Astrocyte (in vitro differentiated cells and primary cell): ENCODE data around the gene SH3BP4. TPM values are rescaled to one million over a fixed set of nuclear protein-coding genes. Genes with fewer than 3 reads are reported as not detected.
"Not testable (repeated sequence)": the region's sequence is repeated elsewhere in the genome, so short reads cannot be mapped to it uniquely, and the experiment has no call there.

Source experiments
- DNase-seq: peaks from one replicate; pipeline ENCODE4 v3.0.0-alpha.2; 2010; ENCODE audit warnings: low read depth
- FAIRE-seq: peaks from 2 replicates; lab custom pipeline; 2011; peaks lifted over from hg19 to GRCh38; lab: Jason Lieb, UNC
- H2AFZ ChIP-seq: 2 replicates; pipeline ENCODE4 v1.6.0; 2012; ENCODE audit warnings: low read depth, low read length, inconsistent platforms
- H3K27ac ChIP-seq: 2 replicates; pipeline ENCODE4 v1.5.1; 2011; ENCODE audit warnings: low read depth, low read length, inconsistent platforms
- H3K27me3 ChIP-seq: 2 replicates; pipeline ENCODE4 v1.6.0; 2011; ENCODE audit warnings: low read length, inconsistent platforms; ENCODE audit not compliant: insufficient read depth
- H3K36me3 ChIP-seq: 2 replicates; pipeline ENCODE4 v1.5.1; 2011; ENCODE audit warnings: low read length, inconsistent platforms; ENCODE audit not compliant: insufficient read depth
- H3K4me1 ChIP-seq: 2 replicates; pipeline ENCODE4 v1.5.1; 2011; ENCODE audit warnings: low read length, inconsistent platforms; ENCODE audit not compliant: insufficient read depth
- H3K4me2 ChIP-seq: 2 replicates; pipeline ENCODE4 v1.6.0; 2012; ENCODE audit warnings: low read length, inconsistent platforms
- H3K4me3 ChIP-seq: 2 replicates; pipeline ENCODE4 v1.5.1; 2011; ENCODE audit warnings: low read depth, mild to moderate bottlenecking, low read length, inconsistent platforms; ENCODE audit not compliant: insufficient read depth
- H3K79me2 ChIP-seq: 2 replicates; pipeline ENCODE4 v1.6.0; 2012; ENCODE audit warnings: mild to moderate bottlenecking, low read length, inconsistent platforms; ENCODE audit not compliant: insufficient read depth
- H3K9ac ChIP-seq: 2 replicates; pipeline ENCODE4 v1.6.0; 2012; ENCODE audit warnings: mild to moderate bottlenecking, low read length, inconsistent platforms
- H3K9me3 ChIP-seq: 2 replicates; pipeline ENCODE4 v1.5.1; 2012; ENCODE audit warnings: low read depth, mild to moderate bottlenecking, low read length, inconsistent platforms; ENCODE audit not compliant: insufficient read depth
- H4K20me1 ChIP-seq: 2 replicates; pipeline ENCODE4 v1.6.0; 2012; ENCODE audit warnings: low read length, inconsistent platforms; ENCODE audit not compliant: insufficient read depth
- H3K27ac Mint-ChIP-seq: one replicate; pipeline ENCODE4 v1.8.0; 2021; ENCODE audit warnings: mild to moderate bottlenecking, mixed read lengths; ENCODE audit not compliant: unreplicated experiment
- H3K27me3 Mint-ChIP-seq: one replicate; pipeline ENCODE4 v1.8.0; 2021; ENCODE audit warnings: low read depth, mixed read lengths; ENCODE audit not compliant: unreplicated experiment
- H3K36me3 Mint-ChIP-seq: one replicate; pipeline ENCODE4 v1.8.0; 2021; ENCODE audit warnings: low read depth, mixed read lengths; ENCODE audit not compliant: unreplicated experiment
- H3K4me1 Mint-ChIP-seq: one replicate; pipeline ENCODE4 v1.8.0; 2021; ENCODE audit warnings: low read depth, mixed read lengths; ENCODE audit not compliant: unreplicated experiment
- H3K4me3 Mint-ChIP-seq: one replicate; pipeline ENCODE4 v1.8.0; 2021; ENCODE audit warnings: mild to moderate bottlenecking, moderate library complexity, mixed read lengths; ENCODE audit not compliant: unreplicated experiment
- H3K9me3 Mint-ChIP-seq: one replicate; pipeline ENCODE4 v1.8.0; 2021; ENCODE audit warnings: mild to moderate bottlenecking, mixed read lengths; ENCODE audit not compliant: unreplicated experiment
- CTCF ChIP-seq: IDR thresholded peaks from 2 replicates; pipeline ENCODE4 v1.5.1; 2011; ENCODE audit warnings: low read depth, mild to moderate bottlenecking, inconsistent platforms, low read length, moderate library complexity; ENCODE audit not compliant: insufficient read depth
- EZH2 ChIP-seq: IDR thresholded peaks from 2 replicates; pipeline ENCODE4 v1.6.1; 2012; ENCODE audit warnings: mild to moderate bottlenecking, low read length, inconsistent platforms; ENCODE audit not compliant: insufficient read depth
- total RNA-seq: library from RNA; stranded (reverse); gene quantifications from 2 replicates; pipeline ENCODE4 v1.2.1, GENCODE V29; 2021

Gene SH3BP4
- total RNA-seq, 1 donor from 2014 or later: 127 TPM

GRCh38 chr2:235018838-235019237, 67.0 kb downstream of the SH3BP4 start:
- Histone ChIP-seq H3K9ac (no peak overlapping the region), H3K27ac (no peak overlapping the region), H3K27me3 (no peaks in the 10 kb centered on the region), H2AFZ (no peak overlapping the region), H3K4me1 (peaks cover 28% of the 10 kb centered on the region), H3K79me2 (peaks cover 96% of the 10 kb centered on the region), H3K4me3 (no peak overlapping the region), H3K9me3 (peaks cover 3% of the 10 kb centered on the region), H4K20me1 (peaks cover 72% of the 10 kb centered on the region), H3K4me2 (no peak overlapping the region), H3K36me3 (peaks cover 2% of the 10 kb centered on the region)
- no peak for DNase-seq
- Mint-ChIP-seq H3K27ac (no peak overlapping the region), H3K4me1 (peaks cover 28% of the 10 kb centered on the region), H3K9me3 (peaks cover 3% of the 10 kb centered on the region), H3K27me3 (no peaks in the 10 kb centered on the region), H3K36me3 (peaks cover 35% of the 10 kb centered on the region), H3K4me3 (no peak overlapping the region)
- TF ChIP-seq EZH2 (no peak), CTCF (no peak)
- FAIRE-seq: no peak

GRCh38 chr2:235020141-235020540, 68.3 kb downstream of the SH3BP4 start:
- H2AFZ ChIP-seq, DNase-seq, H3K27ac Mint-ChIP-seq, H3K4me2 ChIP-seq, H3K27me3 Mint-ChIP-seq, H3K9me3 ChIP-seq, H3K36me3 ChIP-seq, H3K4me3 ChIP-seq, H3K4me3 Mint-ChIP-seq, H3K9ac ChIP-seq, FAIRE-seq, H3K9me3 Mint-ChIP-seq, H3K27me3 ChIP-seq: not testable (repeated sequence)
- Histone ChIP-seq H3K27ac (peak overlapping the region; percentile 69), H3K79me2 (peaks cover 96% of the 10 kb centered on the region), H4K20me1 (peaks cover 71% of the 10 kb centered on the region), H3K4me1 (peaks cover 41% of the 10 kb centered on the region)
- H3K36me3 Mint-ChIP-seq: peaks cover 39% of the 10 kb centered on the region
- peaks cover 37% of the 10 kb centered on the region for H3K4me1 Mint-ChIP-seq

- no peaks in the 10 kb centered on the region for H3K27me3 ChIP-seq
- peak overlapping the region; percentile 2 for H3K9ac ChIP-seq
- H3K4me1 ChIP-seq: peaks cover 57% of the 10 kb centered on the region
- FAIRE-seq (peak; percentile 76), DNase-seq (peak; percentile 89)
- Mint-ChIP-seq H3K4me3 (no peak overlapping the region), H3K36me3 (peaks cover 30% of the 10 kb centered on the region), H3K27ac (peak overlapping the region; percentile 64), H3K27me3 (no peaks in the 10 kb centered on the region), H3K9me3 (no peaks in the 10 kb centered on the region), H3K4me1 (peaks cover 51% of the 10 kb centered on the region)
- H3K9me3 ChIP-seq: no peaks in the 10 kb centered on the region
- H3K4me2 ChIP-seq: peak overlapping the region; percentile 22
- H3K36me3 ChIP-seq: peaks cover 2% of the 10 kb centered on the region
- no peak overlapping the region for H2AFZ ChIP-seq
- H3K79me2 ChIP-seq: peaks cover 96% of the 10 kb centered on the region
- peaks cover 71% of the 10 kb centered on the region for H4K20me1 ChIP-seq
- TF ChIP-seq EZH2 (no peak), CTCF (no peak)
- H3K4me3 ChIP-seq: no peak overlapping the region
- H3K27ac ChIP-seq: peak overlapping the region; percentile 69
Measured at GRCh38 chr2:235021752-235022151, 69.9 kb downstream of the SH3BP4 start.
